Panc1 (cell line): Measurements from ENCODE around the gene AKT3. TPM values are rescaled to one million over a fixed set of nuclear protein-coding genes. Genes with fewer than 3 reads are reported as not detected.

ENCODE experiments used
- ATAC-seq: fragments of 200-7000 bp; cut with Tn5 transposase; 2 replicates; pipeline ENCODE4 v1.9.1; 2020; ENCODE audit warnings: mild to moderate bottlenecking, moderate library complexity
- BruUV-seq: library from RNA; stranded (reverse); fragments of 400-500 nt; replicated peaks from 2 replicates; lab custom pipeline; 2021; lab: Mats Ljungman, UMichigan
- CTCF ChIA-PET: fragments of 300-600 bp; sonication (Branson Sonifier 250); formaldehyde crosslinking; loops from one replicate; lab custom pipeline; 2022; ENCODE audit warnings: antibody characterized with exemption; lab: Charles Lee
- POLR2A ChIA-PET: fragments of 300-600 bp; sonication (Branson Sonifier 250); formaldehyde crosslinking; loops from one replicate; lab custom pipeline; 2022; ENCODE audit warnings: antibody characterized with exemption; lab: Charles Lee
- DNase-seq: peaks from one replicate; pipeline ENCODE4 v3.0.0-alpha.2; 2010; ENCODE audit warnings: low read depth, low spot score
- H3K27ac ChIP-seq: 2 replicates; pipeline ENCODE4 v1.5.1; 2011; ENCODE audit warnings: mild to moderate bottlenecking, low read length, inconsistent platforms
- H3K27me3 ChIP-seq: fragments of 200-500 bp; sonication (Bioruptor generic); 2 replicates; pipeline ENCODE4 v1.6.0; 2014; ENCODE audit warnings: low read length, inconsistent platforms; ENCODE audit not compliant: control insufficient read depth, insufficient read depth
- H3K36me3 ChIP-seq: fragments of 200-500 bp; sonication (Bioruptor generic); 2 replicates; pipeline ENCODE4 v1.5.1; 2014; ENCODE audit warnings: inconsistent platforms, mild to moderate bottlenecking, low read length, moderate library complexity; ENCODE audit not compliant: control insufficient read depth, insufficient read depth
- H3K4me1 ChIP-seq: 2 replicates; pipeline ENCODE4 v1.5.1; 2011; ENCODE audit warnings: inconsistent platforms, mild to moderate bottlenecking, low read length, moderate library complexity; ENCODE audit not compliant: control insufficient read depth, insufficient read depth
- H3K4me3 ChIP-seq, 2 experiments: 2 replicates each; pipeline ENCODE4 v1.5.1; 2011 to 2012; ENCODE audit warnings: low read depth in 2 of 2, low read length in 2 of 2, mild to moderate bottlenecking in 2 of 2, inconsistent platforms in 1 of 2, moderate library complexity in 1 of 2
- H3K9me3 ChIP-seq: fragments of 200-500 bp; sonication (Bioruptor generic); 2 replicates; pipeline ENCODE4 v1.5.1; 2014; ENCODE audit warnings: low read depth, mild to moderate bottlenecking, inconsistent platforms, low read length, moderate library complexity; ENCODE audit not compliant: control insufficient read depth, insufficient read depth
- CTCF ChIP-seq: fragments of 450-650 bp; IDR thresholded peaks from 2 replicates; pipeline ENCODE4 v1.5.1; 2017; ENCODE audit warnings: mild to moderate bottlenecking
- POLR2AphosphoS5 ChIP-seq: IDR thresholded peaks from 2 replicates; pipeline ENCODE4 v1.6.1; 2012; ENCODE audit warnings: mild to moderate bottlenecking, low read depth, low read length, moderate library complexity
- REST ChIP-seq, 2 experiments: IDR thresholded peaks; 2 replicates each; pipeline ENCODE4 v1.6.1; 2011 to 2012; ENCODE audit warnings: low read depth in 2 of 2, control low read depth in 1 of 2, low read length in 1 of 2, mild to moderate bottlenecking in 1 of 2, moderate library complexity in 1 of 2; ENCODE audit not compliant: insufficient read depth in 1 of 2
- SIN3A ChIP-seq: IDR thresholded peaks from 2 replicates; pipeline ENCODE4 v1.6.1; 2012; ENCODE audit warnings: low read depth, mild to moderate bottlenecking, low read length, moderate library complexity, borderline replicate concordance; ENCODE audit not compliant: insufficient read depth
- TCF7L2 ChIP-seq: IDR thresholded peaks from 2 replicates; pipeline ENCODE4 v1.6.1; 2011; ENCODE audit warnings: mild to moderate bottlenecking, low read depth, low read length, inconsistent platforms
- in situ Hi-C: cut with HindIII; loops from 2 replicates; pipeline ENCODE4 v1.10.0; 2016; ENCODE audit warnings: low sequenced_read_pairs, low pct_unique_long_range_greater_than_20kb
- intact Hi-C: fragments of 100-400 bp; cut with micrococcal nuclease; formaldehyde crosslinking; loops from one replicate; pipeline ENCODE4 v1.10.0; 2022; ENCODE audit not compliant: unreplicated experiment
- total RNA-seq: library from RNA; stranded (reverse); gene quantifications from one replicate; pipeline ENCODE4 v1.2.1, GENCODE V29; 2021; ENCODE audit not compliant: unreplicated experiment

AKT3 gene
- total RNA-seq, 1 experiment from 2014 or later, result 11.0 TPM

- in situ Hi-C loops, result no loop called here
- CTCF ChIA-PET, result no interaction called here
- intact Hi-C loops, result loop anchor here (2.0 kb wide), 1 partner anchor 565 kb away; no protein-coding TSS in a partner anchor
Measured at GRCh38 chr1:243708210-243708609, 141.8 kb downstream of the AKT3 start.

GRCh38 chr1:243706563-243706962 lies 143.5 kb downstream of the AKT3 start:
- Histone ChIP-seq H3K4me3 (no peak overlapping the region), H3K36me3 (no peaks in the 10 kb centered on the region), H3K4me1 (no peaks in the 10 kb centered on the region), H3K27ac (no peak overlapping the region), H3K27me3 (no peaks in the 10 kb centered on the region), H3K9me3 (no peaks in the 10 kb centered on the region)
- ChIA-PET POLR2A (no interaction called here), CTCF (no interaction called here)
- no TSS peak for BruUV-seq
- no peak for TF ChIP-seq REST (IDR thresholded peaks at IDR 0.05; ENCODE audit: insufficient read depth in 1 of 2, low read depth in 2 of 2, low read length in 1 of 2)
- TF ChIP-seq SIN3A, result no peak
- TF ChIP-seq TCF7L2, result no peak
- TF ChIP-seq CTCF, result no peak
- DNase-seq (no peak), ATAC-seq (no peak)
- intact Hi-C loops (no loop called here), in situ Hi-C loops (no loop called here)

More at GRCh38 chr1:243708210-243708609, 141.8 kb downstream of the AKT3 start:
- Histone ChIP-seq H3K4me1 (no peaks in the 10 kb centered on the region), H3K27ac (no peak overlapping the region), H3K27me3 (no peaks in the 10 kb centered on the region), H3K9me3 (no peaks in the 10 kb centered on the region), H3K36me3 (no peaks in the 10 kb centered on the region), H3K4me3 (no peak overlapping the region)
- no TSS peak for BruUV-seq
- DNase-seq (no peak), ATAC-seq (no peak)
- TF ChIP-seq CTCF (peak; percentile 17; the same call in 1 of the 2 replicates), REST (IDR thresholded peaks at IDR 0.05; ENCODE audit: insufficient read depth in 1 of 2, low read depth in 2 of 2, low read length in 1 of 2) (no peak), TCF7L2 (no peak), SIN3A (no peak), POLR2AphosphoS5 (no peak)
- POLR2A ChIA-PET, result no interaction called here
